K562 (cell line): Measurements from ENCODE around the gene PCNX4. TPM values are rescaled to one million over a fixed set of nuclear protein-coding genes. Genes with fewer than 3 reads are reported as not detected.

Source experiments
- REST ChIP-seq, 2 experiments: fragments of 450-650 bp; formaldehyde crosslinking in 1 of 2; IDR thresholded peaks; 2 replicates each; pipeline versions ENCODE4 v1.4.0 to v1.6.1; 2014 to 2020; ENCODE audit warnings: mild to moderate bottlenecking in 2 of 2, borderline replicate concordance in 1 of 2, low read depth in 1 of 2
- polyA plus RNA-seq, 8 experiments: library from polyadenylated mRNA; depleted of rRNA in 4 of 8; stranded (reverse) in 5 of 8; unstranded in 3 of 8; fragments of >200 nt; fragmentation: Nextera tagmentation in 2 of 8; fragmentation: Illumina TruSeq in 1 of 8; extraction: Ambion mirVana in 2 of 8; extraction: Trizol in 1 of 8; gene quantifications; 2 replicates each; pipeline versions ENCODE4 v1.2.1 to v1.2.3, GENCODE V29; 2011 to 2014; ENCODE audit warnings: inconsistent platforms in 1 of 8, missing spikeins in 1 of 8
- total RNA-seq, 7 experiments: library from RNA; depleted of rRNA in 6 of 7; stranded (reverse); fragments of >200 nt in 6 of 7; fragmentation: Illumina TruSeq in 2 of 7; extraction: Trizol in 2 of 7; gene quantifications; 2 replicates each; pipeline versions ENCODE4 v1.2.1 to v1.2.3, GENCODE V29; 2011 to 2021; ENCODE audit warnings: low replicate concordance in 1 of 7

PCNX4 gene
- total and polyA plus RNA-seq, 9 of the 15 experiments (the other 6 are each of a cell fraction or from before 2014, with no cell fraction given) = 10.0 to 41.2 (median 22.4) TPM

DNA sequence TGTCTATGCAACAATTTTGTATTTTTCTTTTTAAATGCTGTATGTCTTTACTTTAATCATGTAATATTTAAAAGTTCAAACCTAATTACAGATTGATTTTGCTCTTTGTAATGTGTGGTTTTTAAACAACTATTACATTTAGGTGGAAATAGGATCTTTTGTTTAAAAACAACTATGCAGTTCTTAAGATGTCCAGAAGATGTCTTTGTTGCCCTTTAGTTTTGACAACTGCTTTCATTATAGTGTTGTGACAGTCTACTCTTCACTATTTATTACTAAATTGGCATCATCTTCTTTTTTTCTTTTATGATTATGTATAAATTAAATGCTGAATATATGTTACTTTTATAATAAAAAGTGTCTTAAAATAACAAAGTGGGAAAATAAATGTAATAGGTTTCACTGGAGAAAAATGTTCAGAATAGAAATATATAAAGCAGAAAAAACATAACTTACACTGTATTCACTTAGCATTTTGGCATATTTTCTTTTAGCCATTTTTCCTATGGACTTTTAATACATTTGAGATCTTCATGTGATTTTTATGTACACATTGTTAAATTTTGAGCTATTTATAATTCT is 27.1 kb upstream of the PCNX4 start (continued):
- TF ChIP-seq REST (IDR thresholded peaks at IDR 0.05; ENCODE audit: borderline replicate concordance) (peak; percentile 74; the same call in 1 of the 2 replicates), REST (CRISPR knock-in tag; IDR thresholded peaks at IDR 0.05; ENCODE audit: low read depth) (no peak)
